ENCODE measurements around the gene SPATA25.

SPATA25 gene

DNA sequence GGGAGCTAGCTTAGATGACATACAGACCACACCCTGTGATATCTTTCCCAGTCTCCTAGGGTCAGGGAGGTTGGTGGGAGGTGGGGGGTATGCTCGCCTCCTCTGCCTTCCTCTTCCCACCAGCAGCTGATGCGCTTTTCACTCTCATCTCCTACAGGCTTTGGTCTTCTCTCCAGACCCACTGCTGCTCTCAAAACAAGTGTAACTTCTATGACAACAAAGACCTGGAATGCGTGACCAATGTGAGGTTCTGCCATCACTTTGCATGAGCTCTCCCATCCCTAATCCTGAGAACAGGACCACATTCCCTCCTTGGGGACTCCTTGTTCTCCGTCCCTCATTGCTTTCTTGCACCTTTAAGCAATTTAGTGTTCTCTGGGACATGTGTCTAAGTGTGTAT, 6.4 kb upstream of the SPATA25 start:
- Histone ChIP-seq H3K27ac (replicated peaks; ENCODE audit: low read length) (no peak overlapping the region), H3K4me1 (ENCODE audit: control insufficient read depth in 2 of 2, insufficient read depth in 1 of 2, low read depth in 1 of 2, low read length in 2 of 2) (peaks cover 5 to 6% of the 10 kb centered on the region in 2 donors), H3K4me2 (ENCODE audit: insufficient read depth, low read length, poor library complexity, severe bottlenecking) (no peak overlapping the region), H4K91ac (ENCODE audit: low read depth, low read length, poor library complexity) (no peak overlapping the region), H3K79me1 (ENCODE audit: low read depth, low read length) (peaks cover 2% of the 10 kb centered on the region), H2BK120ac (ENCODE audit: low read depth, low read length) (no peak overlapping the region), H3K4ac (ENCODE audit: low read length) (no peak overlapping the region), H4K8ac (ENCODE audit: low read depth, low read length) (no peak overlapping the region), H3K9ac (ENCODE audit: low read depth, low read length, poor library complexity) (no peak overlapping the region), H3K18ac (ENCODE audit: low read length) (no peak overlapping the region), H2BK15ac (ENCODE audit: low read length) (no peak overlapping the region), H3K36me3 (replicated peaks in 1 of 2; ENCODE audit: control insufficient read depth in 2 of 2, insufficient read depth in 2 of 2, low read length in 2 of 2) (peaks cover 13 to 44% of the 10 kb centered on the region in 2 donors), H2BK5ac (ENCODE audit: low read length) (no peak overlapping the region), H3K27me3 (ENCODE audit: control insufficient read depth in 3 of 3, insufficient read depth in 3 of 3, low read depth in 1 of 3, low read length in 3 of 3) (peaks cover 0 to 7% (median 0%) of the 10 kb centered on the region in 3 experiments), H3K9me3 (replicated peaks in 1 of 2; ENCODE audit: control insufficient read depth in 2 of 2, insufficient read depth in 1 of 2, low read depth in 1 of 2, low read length in 2 of 2) (no peaks in the 10 kb centered on the region), H3K23ac (ENCODE audit: low read depth, low read length, poor library complexity) (no peak overlapping the region), H2AFZ (ENCODE audit: low read length) (no peak overlapping the region), H2AK5ac (ENCODE audit: low read depth, low read length) (no peak overlapping the region), H3K14ac (ENCODE audit: low read length) (no peak overlapping the region), H3K4me3 (ENCODE audit: low read length in 2 of 2) (no peak overlapping the region), H2BK12ac (ENCODE audit: low read length) (no peak overlapping the region)
- no CpG with 5 or more reads among the region's 4 CpGs for WGBS, 2 donors (ENCODE audit: extremely low coverage in 2 of 2, insufficient read length in 2 of 2, insufficient replicate concordance in 1 of 2)
- DNase-seq (ENCODE audit: low spot score), result no peak

DNA sequence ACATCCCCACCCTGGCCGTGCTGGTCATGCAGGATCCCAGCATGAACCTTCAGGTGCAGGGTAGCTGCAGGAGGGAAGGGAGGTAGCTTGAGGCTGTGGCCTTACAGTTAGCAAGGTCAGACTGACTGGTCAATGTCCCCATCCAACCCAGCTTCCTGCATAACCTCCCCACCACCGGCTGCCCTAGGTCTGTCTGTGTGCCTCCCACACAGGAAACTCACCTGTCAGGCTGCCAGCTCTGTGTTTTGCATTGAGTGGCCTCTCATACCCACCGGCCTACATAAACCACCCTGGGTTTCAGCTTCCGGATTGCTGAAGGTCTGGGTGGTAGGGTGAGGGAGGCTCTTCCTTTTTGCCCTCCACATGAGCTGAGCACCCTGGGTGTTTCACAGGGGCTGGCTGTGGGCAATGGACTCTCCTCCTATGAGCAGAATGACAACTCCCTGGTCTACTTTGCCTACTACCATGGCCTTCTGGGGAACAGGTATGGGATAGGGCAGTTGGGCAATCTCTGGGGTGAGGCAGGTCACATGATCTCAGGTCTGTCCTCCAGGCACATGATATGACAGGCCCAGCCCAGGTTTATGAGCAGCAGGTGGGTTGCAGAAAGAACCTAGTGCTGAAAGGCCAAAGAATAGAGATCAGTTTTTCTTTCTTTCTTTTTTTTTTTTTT, 5.5 kb upstream of the SPATA25 start:
- Histone ChIP-seq H2BK12ac (ENCODE audit: low read length) (no peak overlapping the region), H2BK15ac (ENCODE audit: low read length) (no peak overlapping the region), H2BK120ac (ENCODE audit: low read depth, low read length) (no peak overlapping the region), H2AK5ac (ENCODE audit: low read depth, low read length) (no peak overlapping the region), H2BK5ac (ENCODE audit: low read length) (peak overlapping the region; percentile 62), H3K23ac (ENCODE audit: low read depth, low read length, poor library complexity) (no peak overlapping the region), H2AFZ (ENCODE audit: low read length) (no peak overlapping the region), H3K79me1 (ENCODE audit: low read depth, low read length) (peaks cover 2% of the 10 kb centered on the region), H3K18ac (ENCODE audit: low read length) (no peak overlapping the region), H4K91ac (ENCODE audit: low read depth, low read length, poor library complexity) (no peak overlapping the region), H3K4me2 (ENCODE audit: insufficient read depth, low read length, poor library complexity, severe bottlenecking) (no peak overlapping the region), H3K27me3 (ENCODE audit: control insufficient read depth in 3 of 3, insufficient read depth in 3 of 3, low read depth in 1 of 3, low read length in 3 of 3) (peaks cover 0 to 7% (median 0%) of the 10 kb centered on the region in 3 experiments), H3K27ac (replicated peaks; ENCODE audit: low read length) (no peak overlapping the region), H3K4me1 (ENCODE audit: control insufficient read depth in 2 of 2, insufficient read depth in 1 of 2, low read depth in 1 of 2, low read length in 2 of 2) (peaks cover 5 to 6% of the 10 kb centered on the region in 2 donors), H4K8ac (ENCODE audit: low read depth, low read length) (no peak overlapping the region), H3K4ac (ENCODE audit: low read length) (no peak overlapping the region), H3K4me3 (ENCODE audit: low read length in 2 of 2) (no peak overlapping the region), H3K36me3 (replicated peaks in 1 of 2; ENCODE audit: control insufficient read depth in 2 of 2, insufficient read depth in 2 of 2, low read length in 2 of 2) (peaks cover 13 to 36% of the 10 kb centered on the region in 2 donors), H3K9ac (ENCODE audit: low read depth, low read length, poor library complexity) (peak overlapping the region; percentile 12), H3K14ac (ENCODE audit: low read length) (no peak overlapping the region), H3K9me3 (replicated peaks in 1 of 2; ENCODE audit: control insufficient read depth in 2 of 2, insufficient read depth in 1 of 2, low read depth in 1 of 2, low read length in 2 of 2) (no peaks in the 10 kb centered on the region)
- no peak for DNase-seq (ENCODE audit: low spot score)
- WGBS, 2 donors (ENCODE audit: extremely low coverage in 2 of 2, insufficient read length in 2 of 2, insufficient replicate concordance in 1 of 2), result no CpG with 5 or more reads among the region's 4 CpGs

DNA sequence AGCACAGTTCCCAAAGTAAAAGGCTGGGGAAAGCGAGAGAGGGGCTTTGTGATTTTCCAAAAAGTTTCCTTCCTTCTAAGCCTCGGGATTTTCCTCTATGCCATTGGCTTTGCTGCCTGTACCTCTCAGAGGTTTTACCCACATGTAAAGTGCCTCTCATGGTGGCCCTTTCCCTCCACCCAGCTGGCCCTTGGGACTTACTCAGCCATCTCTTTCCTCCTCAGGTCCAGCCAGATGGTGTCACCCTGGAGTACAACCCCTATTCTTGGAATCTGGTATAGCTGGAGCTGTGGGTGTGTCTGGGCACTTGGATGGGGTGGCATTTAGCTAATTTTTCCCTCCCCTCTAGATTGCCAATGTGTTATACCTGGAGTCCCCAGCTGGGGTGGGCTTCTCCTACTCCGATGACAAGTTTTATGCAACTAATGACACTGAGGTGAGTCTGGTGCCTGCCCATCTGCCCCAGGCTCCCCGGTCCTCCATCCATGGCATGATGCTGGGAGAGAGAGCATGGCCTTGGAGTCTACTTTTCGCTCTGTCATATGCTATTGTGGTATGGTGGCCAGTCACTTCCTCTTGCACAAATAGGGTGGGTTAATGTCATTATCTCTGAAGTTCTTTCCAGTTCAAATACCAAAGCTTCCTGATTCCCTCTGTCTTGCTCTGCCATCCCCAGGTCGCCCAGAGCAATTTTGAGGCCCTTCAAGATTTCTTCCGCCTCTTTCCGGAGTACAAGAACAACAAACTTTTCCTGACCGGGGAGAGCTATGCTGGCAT, 4.8 kb upstream of the SPATA25 start:
- H4K91ac ChIP-seq (ENCODE audit: low read depth, low read length, poor library complexity), result no peak overlapping the region
- H3K27ac ChIP-seq (replicated peaks; ENCODE audit: low read length), result no peak overlapping the region
- H3K4me2 ChIP-seq (ENCODE audit: insufficient read depth, low read length, poor library complexity, severe bottlenecking), result no peak overlapping the region
- H2BK5ac ChIP-seq (ENCODE audit: low read length), result peak overlapping the region; percentile 62
- no peak overlapping the region for H3K4ac ChIP-seq (ENCODE audit: low read length)
- DNase-seq (ENCODE audit: low spot score), result no peak
- peak overlapping the region; percentile 90 for H2AFZ ChIP-seq (ENCODE audit: low read length)
- H3K18ac ChIP-seq (ENCODE audit: low read length), result no peak overlapping the region
- H2AK5ac ChIP-seq (ENCODE audit: low read depth, low read length), result no peak overlapping the region
- H4K8ac ChIP-seq (ENCODE audit: low read depth, low read length), result no peak overlapping the region
- no peak overlapping the region for H2BK120ac ChIP-seq (ENCODE audit: low read depth, low read length)
- peaks cover 5 to 6% of the 10 kb centered on the region in 2 donors for H3K4me1 ChIP-seq (ENCODE audit: control insufficient read depth in 2 of 2, insufficient read depth in 1 of 2, low read depth in 1 of 2, low read length in 2 of 2)
- peak overlapping the region in 1 of 2 donors; percentile 66 for H3K4me3 ChIP-seq (ENCODE audit: low read length in 2 of 2)
- no CpG with 5 or more reads among the region's 9 CpGs for WGBS, 2 donors (ENCODE audit: extremely low coverage in 2 of 2, insufficient read length in 2 of 2, insufficient replicate concordance in 1 of 2)
- H2BK12ac ChIP-seq (ENCODE audit: low read length), result no peak overlapping the region
- H3K9me3 ChIP-seq (replicated peaks in 1 of 2; ENCODE audit: control insufficient read depth in 2 of 2, insufficient read depth in 1 of 2, low read depth in 1 of 2, low read length in 2 of 2), result no peaks in the 10 kb centered on the region
- H2BK15ac ChIP-seq (ENCODE audit: low read length), result no peak overlapping the region
- H3K23ac ChIP-seq (ENCODE audit: low read depth, low read length, poor library complexity), result no peak overlapping the region
- H3K9ac ChIP-seq (ENCODE audit: low read depth, low read length, poor library complexity), result peak overlapping the region; percentile 12
- H3K36me3 ChIP-seq (replicated peaks in 1 of 2; ENCODE audit: control insufficient read depth in 2 of 2, insufficient read depth in 2 of 2, low read length in 2 of 2), result peaks cover 7 to 34% of the 10 kb centered on the region in 2 donors
- H3K79me1 ChIP-seq (ENCODE audit: low read depth, low read length), result peaks cover 2% of the 10 kb centered on the region
- H3K14ac ChIP-seq (ENCODE audit: low read length), result no peak overlapping the region
- peaks cover 0 to 7% (median 0%) of the 10 kb centered on the region in 3 experiments for H3K27me3 ChIP-seq (ENCODE audit: control insufficient read depth in 3 of 3, insufficient read depth in 3 of 3, low read depth in 1 of 3, low read length in 3 of 3)

Data from neuronal stem cell (in vitro differentiated cells).